Breast epithelium (tissue), 4 donors: Measurements from ENCODE around the gene USP3. TPM values are rescaled to one million over a fixed set of nuclear protein-coding genes. Genes with fewer than 3 reads are reported as not detected.
A peak's percentile ranks its signal among the peaks of the same experiment; 100 is the strongest.

Experiments
- DNase-seq, 2 donors: peaks; one replicate each; pipeline ENCODE4 v3.0.0-alpha.2; 2019; ENCODE audit warnings: low spot score in 2 of 2
- H3K27ac ChIP-seq, 2 donors: fragments of 200-600 bp; sonication (generic) in 1 of 2; one replicate each; pipeline ENCODE4 v1.5.1; 2016 to 2019; ENCODE audit warnings: mild to moderate bottlenecking in 1 of 2
- H3K27me3 ChIP-seq, 2 donors: fragments of 200-600 bp; sonication (generic) in 1 of 2; one replicate each; pipeline versions ENCODE4 v1.5.1 to v1.6.0; 2017 to 2019; ENCODE audit warnings: control low read depth in 1 of 2, mild to moderate bottlenecking in 1 of 2
- H3K36me3 ChIP-seq: fragments of 200-600 bp; one replicate; pipeline ENCODE4 v1.5.1; 2019
- H3K4me1 ChIP-seq, 2 donors: fragments of 200-600 bp; sonication (generic); one replicate each; pipeline ENCODE4 v1.5.1; 2016 to 2019; ENCODE audit warnings: control low read depth in 1 of 2
- H3K4me3 ChIP-seq, 3 donors: fragments of 200-600 bp; sonication (generic); 1 replicate in 2 of 3; 2 replicates in 1 of 3; pipeline ENCODE4 v1.5.1; 2016 to 2019; ENCODE audit warnings: mild to moderate bottlenecking in 3 of 3, moderate library complexity in 2 of 3
- H3K9me3 ChIP-seq, 2 donors: fragments of 200-600 bp; sonication (generic) in 1 of 2; one replicate each; pipeline ENCODE4 v1.5.1; 2016 to 2019; ENCODE audit warnings: control low read depth in 1 of 2
- CTCF ChIP-seq, 3 donors: fragments of 450-650 bp; IDR thresholded peaks; one replicate each; pipeline ENCODE4 v1.5.1; 2016 to 2017; ENCODE audit warnings: antibody characterized with exemption in 3 of 3, mild to moderate bottlenecking in 3 of 3, moderate library complexity in 3 of 3
- POLR2A ChIP-seq: fragments of 450-650 bp; IDR thresholded peaks from one replicate; pipeline ENCODE4 v1.6.1; 2016; ENCODE audit warnings: antibody characterized with exemption, mild to moderate bottlenecking, moderate library complexity
- POLR2AphosphoS5 ChIP-seq, 3 donors: sonication (generic); formaldehyde crosslinking; IDR thresholded peaks; one replicate each; pipeline ENCODE4 v1.6.1; 2017; ENCODE audit warnings: antibody characterized with exemption in 3 of 3
- intact Hi-C: fragments of 100-400 bp; cut with DNase I; formaldehyde crosslinking; loops from one replicate; pipeline ENCODE4 v1.15.1; 2023; ENCODE audit warnings: low total_unique reads
- total RNA-seq, 3 donors: library from RNA; depleted of rRNA; stranded (reverse); fragments of >200 nt; gene quantifications; one replicate each; pipeline ENCODE4 v1.1.0, GENCODE V29; 2016

The USP3 gene
- total RNA-seq, 3 donors from 2014 or later = 70.4 to 88.7 (median 76.7) TPM

- H3K27me3 ChIP-seq = no peaks in the 10 kb centered on the region
- TF ChIP-seq CTCF (IDR thresholded peaks at IDR 0.05) (no peak), POLR2A (no peak), POLR2AphosphoS5 (IDR thresholded peaks at IDR 0.05) (no peak)
- intact Hi-C loops = no loop called here
- DNase-seq = no peak
- no peaks in the 10 kb centered on the region for H3K4me1 ChIP-seq
- no peak overlapping the region for H3K27ac ChIP-seq
- H3K36me3 ChIP-seq = no peaks in the 10 kb centered on the region
- H3K9me3 ChIP-seq = no peaks in the 10 kb centered on the region
- H3K4me3 ChIP-seq = no peak overlapping the region
Measured at GRCh38 chr15:63493436-63493835, 11.0 kb upstream of the USP3 start.

- intact Hi-C loops = no loop called here
Measured at GRCh38 chr15:63494408-63494807, 10.0 kb upstream of the USP3 start.

GRCh38 chr15:63495343-63495742 lies 9.1 kb upstream of the USP3 start:
- H3K4me1 ChIP-seq = no peaks in the 10 kb centered on the region
- no peak overlapping the region for H3K4me3 ChIP-seq
- H3K9me3 ChIP-seq = no peaks in the 10 kb centered on the region
- TF ChIP-seq POLR2A (no peak), CTCF (IDR thresholded peaks at IDR 0.05) (no peak), POLR2AphosphoS5 (IDR thresholded peaks at IDR 0.05) (no peak)
- no peak overlapping the region for H3K27ac ChIP-seq
- DNase-seq = no peak
- H3K27me3 ChIP-seq = no peaks in the 10 kb centered on the region
- intact Hi-C loops = no loop called here
- no peaks in the 10 kb centered on the region for H3K36me3 ChIP-seq

More at GRCh38 chr15:63494408-63494807, 10.0 kb upstream of the USP3 start:
- Histone ChIP-seq H3K9me3 (no peaks in the 10 kb centered on the region), H3K27me3 (no peaks in the 10 kb centered on the region), H3K36me3 (no peaks in the 10 kb centered on the region), H3K4me3 (no peak overlapping the region), H3K27ac (no peak overlapping the region), H3K4me1 (no peaks in the 10 kb centered on the region)
- TF ChIP-seq POLR2A (no peak), POLR2AphosphoS5 (IDR thresholded peaks at IDR 0.05) (no peak), CTCF (IDR thresholded peaks at IDR 0.05) (no peak)
- no peak for DNase-seq

- H3K4me1 ChIP-seq = peaks cover 0 to 4% of the 10 kb centered on the region in 2 donors
- no peak overlapping the region for H3K4me3 ChIP-seq
- TF ChIP-seq CTCF (IDR thresholded peaks at IDR 0.05) = no peak
- TF ChIP-seq POLR2AphosphoS5 (IDR thresholded peaks at IDR 0.05) = no peak
- no peak for TF ChIP-seq POLR2A
- intact Hi-C loops = no loop called here
- H3K27me3 ChIP-seq = no peaks in the 10 kb centered on the region
- H3K9me3 ChIP-seq = no peaks in the 10 kb centered on the region
- H3K36me3 ChIP-seq = no peaks in the 10 kb centered on the region
- no peak overlapping the region for H3K27ac ChIP-seq
- DNase-seq = no peak
Measured at GRCh38 chr15:63495780-63496488, 8.5 kb upstream of the USP3 start.

- no peak for DNase-seq
- H3K9me3 ChIP-seq = no peaks in the 10 kb centered on the region
- no peaks in the 10 kb centered on the region for H3K27me3 ChIP-seq
- H3K36me3 ChIP-seq = no peaks in the 10 kb centered on the region
- TF ChIP-seq CTCF (IDR thresholded peaks at IDR 0.05) (no peak), POLR2AphosphoS5 (IDR thresholded peaks at IDR 0.05) (peak in 1 of 3 donors; percentile 34)
- intact Hi-C loops = no loop called here
- peak overlapping the region in 1 of 2 donors; percentile 48 for H3K27ac ChIP-seq
- H3K4me3 ChIP-seq = no peak overlapping the region
- H3K4me1 ChIP-seq = peaks cover 2 to 12% of the 10 kb centered on the region in 2 donors
Measured at GRCh38 chr15:63497642-63498467, 6.5 kb upstream of the USP3 start.
